Measurements from ENCODE around the gene KNOP1.

The KNOP1 gene

DNA sequence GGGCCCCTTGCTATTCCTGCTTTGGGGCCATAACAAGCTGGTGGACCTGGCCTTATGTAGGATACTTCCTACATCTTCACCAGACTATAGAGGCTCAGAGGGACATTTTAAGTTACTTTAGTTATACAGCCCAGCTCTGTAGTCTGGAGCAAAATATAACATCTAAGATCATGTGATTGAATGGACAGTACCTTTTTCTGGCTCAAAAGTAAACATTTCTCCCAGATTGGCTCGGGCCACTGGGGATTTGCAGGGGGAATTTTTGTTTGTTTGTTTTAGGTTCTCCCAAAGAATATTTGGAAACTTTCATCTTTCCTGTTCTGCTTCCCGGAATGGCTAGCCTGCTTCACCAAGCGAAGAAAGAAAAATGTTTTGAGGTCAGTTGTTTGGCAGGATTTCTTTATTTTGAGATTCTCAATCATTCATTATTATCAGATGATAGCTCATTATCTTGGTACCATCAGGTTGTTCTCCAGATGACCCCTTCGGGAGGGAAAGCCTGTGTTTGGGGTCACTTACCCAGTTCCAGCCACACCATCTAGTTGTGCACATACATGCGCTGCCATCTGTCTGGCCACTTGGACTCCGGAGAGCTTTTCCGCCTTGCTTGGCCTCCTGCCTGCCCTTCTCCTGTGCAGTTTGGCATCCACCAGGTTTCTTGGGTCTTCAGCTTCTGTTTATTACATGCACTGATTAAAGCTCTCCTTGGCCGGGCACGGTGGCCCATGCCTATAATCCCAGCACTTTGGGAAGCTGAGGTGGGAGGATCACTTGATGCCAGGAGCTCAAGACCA, 17.2 kb upstream of the KNOP1 start:
- Mint-ChIP-seq H3K4me1 (peaks cover 13% of the 10 kb centered on the region), H3K36me3 (ENCODE audit: low read depth) (peaks cover 75% of the 10 kb centered on the region), H3K4me3 (no peak overlapping the region), H3K9me3 (no peaks in the 10 kb centered on the region), H3K27ac (peak overlapping the region in 1 of 3 experiments; percentile 22), H3K27me3 (ENCODE audit: low read depth) (no peaks in the 10 kb centered on the region)
- TF ChIP-seq, protein P1, sequence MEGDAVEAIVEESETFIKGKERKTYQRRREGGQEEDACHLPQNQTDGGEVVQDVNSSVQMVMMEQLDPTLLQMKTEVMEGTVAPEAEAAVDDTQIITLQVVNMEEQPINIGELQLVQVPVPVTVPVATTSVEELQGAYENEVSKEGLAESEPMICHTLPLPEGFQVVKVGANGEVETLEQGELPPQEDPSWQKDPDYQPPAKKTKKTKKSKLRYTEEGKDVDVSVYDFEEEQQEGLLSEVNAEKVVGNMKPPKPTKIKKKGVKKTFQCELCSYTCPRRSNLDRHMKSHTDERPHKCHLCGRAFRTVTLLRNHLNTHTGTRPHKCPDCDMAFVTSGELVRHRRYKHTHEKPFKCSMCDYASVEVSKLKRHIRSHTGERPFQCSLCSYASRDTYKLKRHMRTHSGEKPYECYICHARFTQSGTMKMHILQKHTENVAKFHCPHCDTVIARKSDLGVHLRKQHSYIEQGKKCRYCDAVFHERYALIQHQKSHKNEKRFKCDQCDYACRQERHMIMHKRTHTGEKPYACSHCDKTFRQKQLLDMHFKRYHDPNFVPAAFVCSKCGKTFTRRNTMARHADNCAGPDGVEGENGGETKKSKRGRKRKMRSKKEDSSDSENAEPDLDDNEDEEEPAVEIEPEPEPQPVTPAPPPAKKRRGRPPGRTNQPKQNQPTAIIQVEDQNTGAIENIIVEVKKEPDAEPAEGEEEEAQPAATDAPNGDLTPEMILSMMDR (IDR thresholded peaks at IDR 0.05; ENCODE audit: unreplicated experiment in 3 of 3), result no peak

DNA sequence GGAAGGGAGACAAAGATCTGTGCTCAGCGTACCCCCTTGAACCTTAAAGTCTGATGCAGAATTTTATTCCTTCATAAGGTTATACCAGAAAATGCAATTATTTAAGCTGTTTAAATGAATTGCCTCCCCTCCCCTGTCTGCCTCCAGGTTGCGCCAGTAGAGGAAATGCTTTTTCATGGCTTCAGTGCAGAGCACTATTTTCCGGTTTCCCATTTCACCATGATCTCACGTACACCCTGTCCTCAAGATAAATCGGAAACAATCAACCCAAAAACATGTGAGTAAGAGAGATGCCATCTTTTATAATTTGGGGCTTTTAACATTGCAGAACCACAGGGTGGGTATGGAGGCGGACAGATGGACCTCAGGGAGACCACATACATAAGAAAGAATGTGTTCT, 15.5 kb upstream of the KNOP1 start:
- TF ChIP-seq, protein P1 (IDR thresholded peaks at IDR 0.05; ENCODE audit: unreplicated experiment in 3 of 3), result no peak
- Mint-ChIP-seq H3K27ac (no peak overlapping the region), H3K27me3 (ENCODE audit: low read depth) (no peaks in the 10 kb centered on the region), H3K4me1 (peaks cover 13% of the 10 kb centered on the region), H3K4me3 (no peak overlapping the region), H3K9me3 (no peaks in the 10 kb centered on the region), H3K36me3 (ENCODE audit: low read depth) (peaks cover 61% of the 10 kb centered on the region)

DNA sequence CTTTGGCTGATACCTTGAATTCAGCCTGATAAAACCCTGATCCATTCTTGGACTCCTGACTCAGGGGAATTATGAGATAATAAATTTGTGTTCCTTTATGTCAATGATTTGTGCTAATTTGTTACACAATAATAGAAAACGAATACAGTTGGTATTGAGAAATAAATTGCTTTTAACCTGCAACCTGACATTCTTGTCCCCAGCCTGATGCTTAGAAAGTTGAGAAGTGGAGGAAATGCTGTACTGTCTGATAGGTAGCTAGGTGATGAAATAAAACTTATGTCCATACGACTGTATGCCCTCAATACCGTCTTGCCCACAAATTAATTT, 10.6 kb upstream of the KNOP1 start:
- peaks cover 34% of the 10 kb centered on the region for H3K36me3 Mint-ChIP-seq (ENCODE audit: low read depth)
- TF ChIP-seq, protein P1 (IDR thresholded peaks at IDR 0.05; ENCODE audit: unreplicated experiment in 3 of 3), result no peak
- H3K4me3 Mint-ChIP-seq, result no peak overlapping the region
- H3K27me3 Mint-ChIP-seq (ENCODE audit: low read depth), result no peaks in the 10 kb centered on the region
- H3K9me3 Mint-ChIP-seq, result no peaks in the 10 kb centered on the region
- no peak overlapping the region for H3K27ac Mint-ChIP-seq
- H3K4me1 Mint-ChIP-seq, result no peaks in the 10 kb centered on the region

DNA sequence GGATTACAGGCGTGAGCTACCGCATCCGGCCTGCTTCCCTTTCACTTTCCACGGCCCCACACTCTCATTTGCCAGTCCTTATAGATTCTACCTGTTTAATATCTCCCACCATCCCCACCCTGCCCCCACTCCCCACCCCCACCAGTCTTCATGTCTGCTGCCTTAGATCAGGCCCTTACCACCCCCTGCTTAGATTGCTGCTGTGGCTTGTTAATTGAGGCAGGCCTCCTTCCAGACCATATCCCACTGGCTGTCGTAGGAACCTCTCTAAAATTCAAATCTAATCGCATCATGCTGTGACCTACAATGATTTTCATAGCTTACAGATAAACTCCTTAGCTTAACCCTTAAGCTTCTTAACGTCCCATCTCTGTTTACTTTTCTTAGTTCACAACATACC, 5.0 kb upstream of the KNOP1 start:
- H3K27me3 Mint-ChIP-seq (ENCODE audit: low read depth), result no peaks in the 10 kb centered on the region
- H3K9me3 Mint-ChIP-seq, result no peaks in the 10 kb centered on the region
- TF ChIP-seq, protein P1 (IDR thresholded peaks at IDR 0.05; ENCODE audit: unreplicated experiment in 3 of 3), result no peak
- no peak overlapping the region for H3K4me3 Mint-ChIP-seq
- H3K4me1 Mint-ChIP-seq, result peaks cover 6% of the 10 kb centered on the region
- no peak overlapping the region for H3K27ac Mint-ChIP-seq
- peaks cover 5% of the 10 kb centered on the region for H3K36me3 Mint-ChIP-seq (ENCODE audit: low read depth)

DNA sequence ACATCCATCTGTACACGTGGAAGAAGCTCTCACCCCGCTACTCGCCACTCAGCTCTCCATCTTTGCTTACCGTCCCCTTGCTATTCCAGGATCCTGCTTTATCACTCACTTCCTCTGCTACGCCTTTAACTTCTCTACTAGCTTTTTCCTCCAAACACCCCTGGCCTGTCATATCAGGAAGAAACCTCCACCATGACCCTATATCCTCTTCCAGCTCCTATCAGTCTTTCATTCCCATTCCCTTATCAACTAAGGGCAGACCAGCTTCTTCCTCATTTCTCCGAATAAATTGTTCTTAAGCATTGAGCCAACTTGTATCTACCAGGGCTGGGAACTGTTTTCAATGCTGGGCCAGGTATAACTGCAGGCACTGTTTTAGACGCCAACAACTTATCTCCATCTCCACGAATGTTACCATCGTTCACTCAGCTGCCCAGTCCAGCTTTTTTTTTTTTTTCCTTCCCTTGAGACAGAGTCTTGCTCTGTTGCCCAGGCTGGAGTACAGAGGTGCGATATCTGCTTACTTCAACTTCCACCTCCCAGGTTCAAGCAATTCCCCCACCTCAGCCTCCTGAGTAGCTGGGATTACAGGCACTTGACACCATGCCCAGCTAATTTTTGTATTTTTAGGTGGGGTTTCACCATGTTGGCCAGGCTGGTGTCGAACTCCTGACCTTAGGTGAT, 4.4 kb upstream of the KNOP1 start:
- Mint-ChIP-seq H3K4me3 (peak overlapping the region; percentile 10 to 59 (median 55)), H3K36me3 (ENCODE audit: low read depth) (peaks cover 5% of the 10 kb centered on the region), H3K27me3 (ENCODE audit: low read depth) (no peaks in the 10 kb centered on the region), H3K9me3 (no peaks in the 10 kb centered on the region), H3K4me1 (peaks cover 9% of the 10 kb centered on the region), H3K27ac (peak overlapping the region in 1 of 3 experiments; percentile 1)
- TF ChIP-seq, protein P1 (IDR thresholded peaks at IDR 0.05; ENCODE audit: unreplicated experiment in 3 of 3), result no peak

DNA sequence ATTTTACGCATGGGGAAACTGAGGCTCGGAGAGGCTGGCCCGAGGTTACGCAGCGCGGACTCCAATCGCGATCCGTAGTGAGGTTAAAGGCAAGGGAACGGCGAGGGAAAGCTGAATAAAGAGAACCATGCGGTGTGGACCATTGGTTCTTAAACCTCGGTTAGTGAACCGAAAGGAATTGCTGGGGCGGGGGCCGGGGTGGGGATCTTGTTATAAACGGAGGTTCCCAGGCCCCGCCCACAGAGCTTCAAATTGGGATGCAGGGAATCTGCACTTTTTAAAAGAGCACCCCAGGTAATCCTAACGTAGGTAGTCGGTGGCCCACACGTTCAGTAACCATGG, 568 bp upstream of the KNOP1 start:
- no peaks in the 10 kb centered on the region for H3K27me3 Mint-ChIP-seq (ENCODE audit: low read depth)
- TF ChIP-seq, protein P1 (IDR thresholded peaks at IDR 0.05; ENCODE audit: unreplicated experiment in 3 of 3), result no peak
- peak overlapping the region; percentile 96 to 98 (median 98) for H3K27ac Mint-ChIP-seq
- peak overlapping the region; percentile 97 to 99 (median 98) for H3K4me3 Mint-ChIP-seq
- no peaks in the 10 kb centered on the region for H3K9me3 Mint-ChIP-seq
- peaks cover 25% of the 10 kb centered on the region for H3K4me1 Mint-ChIP-seq
- peaks cover 12% of the 10 kb centered on the region for H3K36me3 Mint-ChIP-seq (ENCODE audit: low read depth)

Data from nephron (organoid).